Fibroblast of the aortic adventitia (primary cell): ENCODE measurements around the gene RNF166. TPM values are rescaled to one million over a fixed set of nuclear protein-coding genes. Genes with fewer than 3 reads are reported as not detected.

Source experiments
- DNase-seq: peaks from one replicate; pipeline ENCODE4 v3.0.0-alpha.2; 2010; ENCODE audit warnings: low read depth
- H3K4me3 ChIP-seq: 2 replicates; pipeline ENCODE4 v1.5.1; 2011; ENCODE audit warnings: low read depth, mild to moderate bottlenecking, control low read depth, low read length, moderate library complexity
- total RNA-seq: library from RNA; depleted of rRNA; stranded (reverse); fragments of >200 nt; gene quantifications from 2 replicates; pipeline ENCODE4 v1.2.3, GENCODE V29; 2012; ENCODE audit warnings: low replicate concordance
- TF ChIP-seq, protein P1 (sequence below): IDR thresholded peaks from 2 replicates; pipeline ENCODE4 v1.5.1; 2011; ENCODE audit warnings: mild to moderate bottlenecking, low read length, control low read depth, inconsistent platforms; ENCODE audit not compliant: insufficient read depth

Gene RNF166
- total RNA-seq, 1 donor, result 10.2 TPM

- TF ChIP-seq, protein P1, sequence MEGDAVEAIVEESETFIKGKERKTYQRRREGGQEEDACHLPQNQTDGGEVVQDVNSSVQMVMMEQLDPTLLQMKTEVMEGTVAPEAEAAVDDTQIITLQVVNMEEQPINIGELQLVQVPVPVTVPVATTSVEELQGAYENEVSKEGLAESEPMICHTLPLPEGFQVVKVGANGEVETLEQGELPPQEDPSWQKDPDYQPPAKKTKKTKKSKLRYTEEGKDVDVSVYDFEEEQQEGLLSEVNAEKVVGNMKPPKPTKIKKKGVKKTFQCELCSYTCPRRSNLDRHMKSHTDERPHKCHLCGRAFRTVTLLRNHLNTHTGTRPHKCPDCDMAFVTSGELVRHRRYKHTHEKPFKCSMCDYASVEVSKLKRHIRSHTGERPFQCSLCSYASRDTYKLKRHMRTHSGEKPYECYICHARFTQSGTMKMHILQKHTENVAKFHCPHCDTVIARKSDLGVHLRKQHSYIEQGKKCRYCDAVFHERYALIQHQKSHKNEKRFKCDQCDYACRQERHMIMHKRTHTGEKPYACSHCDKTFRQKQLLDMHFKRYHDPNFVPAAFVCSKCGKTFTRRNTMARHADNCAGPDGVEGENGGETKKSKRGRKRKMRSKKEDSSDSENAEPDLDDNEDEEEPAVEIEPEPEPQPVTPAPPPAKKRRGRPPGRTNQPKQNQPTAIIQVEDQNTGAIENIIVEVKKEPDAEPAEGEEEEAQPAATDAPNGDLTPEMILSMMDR, result no peak
- no peak for DNase-seq
- no peak overlapping the region for H3K4me3 ChIP-seq
Observed at GRCh38 chr16:88681084-88681680, 25.0 kb downstream of the RNF166 start.

DNA sequence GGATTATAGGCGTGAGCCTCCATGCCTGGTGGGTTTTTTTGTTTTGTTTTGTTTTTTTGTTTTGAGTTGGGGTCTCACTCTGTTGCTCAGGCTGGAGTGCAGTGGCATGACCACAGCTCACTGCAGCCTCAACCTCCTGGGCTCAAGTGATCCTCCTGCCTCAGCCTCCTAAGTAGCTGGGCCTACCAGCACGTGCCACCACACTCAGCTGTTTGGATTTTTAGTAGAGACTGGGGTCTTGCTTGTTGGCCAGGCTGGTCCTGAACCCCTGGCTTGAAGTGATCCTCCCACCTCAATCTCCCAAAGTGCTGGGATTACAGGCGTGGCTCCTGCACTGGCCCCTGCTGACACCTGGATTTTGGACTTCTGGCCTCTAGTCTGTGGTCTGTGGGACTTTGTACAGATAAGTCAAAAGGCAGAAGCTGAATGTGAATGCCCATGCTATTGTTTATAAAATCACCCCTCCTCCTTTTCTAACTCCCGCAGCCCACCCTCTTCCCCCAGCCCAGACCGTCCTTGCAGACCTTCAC lies 25.6 kb downstream of the RNF166 start:
- DNase-seq, result no peak
- TF ChIP-seq, protein P1, result no peak
- no peak overlapping the region for H3K4me3 ChIP-seq

DNA sequence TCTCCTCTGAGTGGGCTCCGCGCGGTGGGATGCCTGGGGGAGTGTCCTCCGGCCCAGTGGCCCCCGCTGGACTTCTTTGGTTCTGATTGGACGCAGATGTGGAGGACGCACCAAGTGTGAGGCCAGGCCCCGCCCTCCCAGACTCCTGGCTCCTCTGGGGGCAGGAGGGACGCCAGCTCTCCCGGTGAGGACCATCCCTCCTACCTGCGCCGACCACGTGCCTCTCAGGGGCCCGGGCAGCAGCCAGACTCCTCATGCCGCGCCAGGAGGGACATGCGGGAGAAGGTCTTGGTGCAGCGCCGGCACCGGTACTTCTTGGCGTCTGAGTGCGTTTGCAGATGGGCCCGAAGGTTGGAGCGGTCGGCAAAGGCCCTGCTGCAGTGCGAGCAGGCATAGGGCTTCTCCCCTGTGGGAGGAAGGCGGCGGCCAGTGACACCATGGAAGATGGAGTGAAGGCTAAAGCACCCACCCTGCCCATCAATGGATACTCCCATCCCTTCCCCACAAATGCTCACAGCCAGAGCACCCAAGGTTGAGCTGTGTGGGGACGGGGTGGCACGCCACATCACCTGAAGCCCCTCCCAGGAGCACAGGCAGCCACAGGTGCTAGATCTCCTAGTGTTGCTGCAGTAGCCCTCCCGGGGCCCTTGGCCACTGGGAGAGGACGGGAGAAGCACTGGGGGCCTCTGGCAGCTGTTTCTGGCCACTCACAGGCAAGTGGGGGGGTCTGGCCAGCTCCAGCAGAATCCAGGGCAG lies 27.8 kb downstream of the RNF166 start:
- TF ChIP-seq, protein P1, result no peak
- DNase-seq, result no peak
- no peak overlapping the region for H3K4me3 ChIP-seq

DNA sequence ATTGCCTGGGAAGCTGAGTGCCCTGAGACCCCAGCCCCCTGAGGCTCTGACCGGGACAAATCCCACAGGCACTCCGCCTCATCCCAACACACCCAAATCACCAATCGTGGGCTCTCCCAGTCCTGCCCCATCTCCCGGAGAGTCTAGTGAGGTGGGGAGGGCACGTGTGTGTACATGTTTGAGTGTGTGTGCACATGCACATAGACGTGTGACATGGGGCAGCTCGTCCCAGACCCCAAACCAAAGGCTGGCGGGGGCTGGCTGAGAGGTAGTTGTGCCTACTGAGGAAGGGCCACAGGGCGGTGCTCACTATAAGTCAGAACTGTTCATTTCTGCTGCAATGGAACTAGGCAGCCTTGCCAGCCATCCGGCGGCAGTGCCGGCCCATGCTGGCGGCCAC lies 28.5 kb downstream of the RNF166 start:
- TF ChIP-seq, protein P1, result no peak
- H3K4me3 ChIP-seq, result no peak overlapping the region
- DNase-seq, result no peak

- DNase-seq, result no peak
- TF ChIP-seq, protein P1, result no peak
- no peak overlapping the region for H3K4me3 ChIP-seq
Observed at GRCh38 chr16:88676502-88677242, 29.5 kb downstream of the RNF166 start.

DNA sequence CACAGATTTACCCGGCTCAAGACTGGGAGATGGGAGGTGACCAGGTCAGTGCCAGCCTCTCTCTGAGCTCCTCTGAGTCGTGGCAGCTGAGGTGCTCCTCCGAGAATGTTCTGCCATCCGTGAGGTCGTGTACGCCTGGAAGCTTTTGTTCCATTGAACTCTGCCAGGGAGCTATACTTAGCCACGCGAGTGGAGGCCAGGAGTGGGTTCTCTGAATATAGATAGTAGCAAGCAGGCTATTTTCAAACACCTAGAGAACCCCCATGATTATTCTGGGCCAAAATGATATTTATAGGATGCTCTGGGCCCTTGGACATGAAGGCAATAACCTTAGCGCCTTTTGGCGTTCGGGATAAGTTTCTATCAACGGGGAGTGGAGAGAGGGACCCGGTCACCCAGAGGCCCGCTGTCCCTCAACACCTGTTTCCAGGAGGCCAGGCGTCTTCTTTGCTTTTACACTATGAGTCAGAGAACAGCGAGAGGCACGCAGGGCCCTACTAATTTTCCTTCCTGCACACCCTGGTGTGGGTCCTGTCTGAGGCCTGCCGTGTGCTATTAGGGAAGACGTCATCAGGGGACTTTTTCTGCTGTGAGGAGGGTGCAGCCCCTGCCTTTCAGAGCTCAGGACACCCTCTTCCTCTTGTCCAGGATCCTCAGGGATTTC lies 32.4 kb downstream of the RNF166 start:
- DNase-seq, result no peak
- no peak overlapping the region for H3K4me3 ChIP-seq
- TF ChIP-seq, protein P1, result no peak
